ENCODE measurements around the gene MYO1D.

DNA sequence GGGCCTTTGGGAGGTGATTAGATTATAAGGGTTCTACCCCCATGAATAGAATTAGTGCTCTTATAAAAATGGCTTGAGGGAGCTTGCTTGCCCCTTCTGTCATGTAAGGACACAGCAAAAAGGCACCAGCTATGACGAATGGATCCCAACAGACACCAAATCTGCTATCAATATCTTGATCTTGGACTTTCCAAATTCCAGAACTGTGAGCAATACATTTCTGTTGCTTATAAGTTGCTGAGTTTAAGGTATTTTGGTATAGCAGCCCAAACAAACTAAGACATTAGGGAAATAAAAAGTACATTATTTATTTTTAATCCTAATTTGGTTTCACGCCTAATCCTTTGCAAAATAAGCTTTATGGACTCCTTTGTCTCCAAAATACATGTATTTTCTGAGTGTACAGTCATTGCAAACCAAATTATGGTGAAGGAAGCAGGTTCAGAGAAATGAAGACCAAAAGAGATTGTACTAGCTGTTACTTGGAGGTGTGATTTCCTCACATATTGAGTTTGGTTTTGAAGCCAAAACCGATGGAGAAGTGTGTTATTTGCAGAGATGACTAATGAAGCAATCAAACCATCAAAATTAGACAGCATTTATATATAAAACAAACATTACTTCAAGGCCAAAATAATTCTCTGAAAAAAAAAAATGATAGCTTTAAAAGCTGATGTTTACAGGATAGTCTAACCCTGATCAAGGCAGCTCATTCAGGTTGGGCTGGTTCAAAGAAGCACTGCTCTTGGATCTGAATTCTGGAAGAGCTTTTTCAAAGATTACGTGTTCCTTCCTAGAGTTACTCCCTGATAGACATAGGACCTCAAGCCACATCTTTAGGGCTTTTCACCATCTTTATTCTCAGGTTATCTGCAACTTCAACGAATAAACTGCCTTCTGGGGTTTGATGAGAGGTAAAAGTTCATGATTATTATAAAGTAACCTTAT, 71.6 kb downstream of the MYO1D start:
- TF ChIP-seq SP1 (IDR thresholded peaks at IDR 0.05; ENCODE audit: low read depth) (no peak), EZH2 (IDR thresholded peaks at IDR 0.05) (no peak)

Measured in HCT116 (cell line).